Nephron (organoid): ENCODE data around the gene TBCE.

Experiments
- H3K27ac Mint-ChIP-seq, 3 experiments: 2 replicates each; pipeline ENCODE4 v1.8.0; 2020; ENCODE audit warnings: mixed read lengths in 3 of 3, mild to moderate bottlenecking in 2 of 3, moderate library complexity in 1 of 3
- H3K27me3 Mint-ChIP-seq: 2 replicates; pipeline ENCODE4 v1.8.0; 2021; ENCODE audit warnings: low read depth, mild to moderate bottlenecking, moderate library complexity, mixed read lengths
- H3K36me3 Mint-ChIP-seq: 2 replicates; pipeline ENCODE4 v1.8.0; 2020; ENCODE audit warnings: low read depth, mixed read lengths
- H3K4me1 Mint-ChIP-seq: 2 replicates; pipeline ENCODE4 v1.8.0; 2020; ENCODE audit warnings: mixed read lengths
- H3K4me3 Mint-ChIP-seq, 3 experiments: 2 replicates each; pipeline ENCODE4 v1.8.0; 2020; ENCODE audit warnings: mild to moderate bottlenecking in 3 of 3, mixed read lengths in 3 of 3, moderate library complexity in 2 of 3
- H3K9me3 Mint-ChIP-seq: 2 replicates; pipeline ENCODE4 v1.8.0; 2020; ENCODE audit warnings: mixed read lengths
- TF ChIP-seq, protein P1 (sequence below), 3 experiments: fragments of 200-600 bp; sonication (generic); IDR thresholded peaks; one replicate each; pipeline ENCODE4 v1.5.0; 2021; ENCODE audit warnings: antibody characterized with exemption in 3 of 3; ENCODE audit not compliant: unreplicated experiment in 3 of 3

The TBCE gene

DNA sequence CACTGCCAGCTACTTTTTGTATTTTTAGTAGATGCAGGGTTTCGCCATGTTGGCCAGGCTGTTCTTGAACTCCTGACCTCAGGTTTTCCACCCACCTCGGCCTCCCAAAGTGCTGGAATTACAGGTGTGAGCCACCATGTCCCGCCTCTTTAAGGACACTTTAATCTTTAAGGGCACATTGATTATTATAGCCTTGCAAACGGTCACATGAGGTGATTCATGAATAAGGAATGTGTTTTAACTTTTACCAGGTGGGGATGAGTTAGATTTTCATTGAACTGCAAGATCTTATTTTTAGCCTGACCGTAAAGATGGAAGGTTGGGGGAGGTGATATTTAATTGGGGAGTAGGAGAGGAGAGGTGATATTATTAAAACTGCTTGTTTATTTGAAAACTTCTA is 61.9 kb downstream of the TBCE start:
- H3K4me1 Mint-ChIP-seq, result no peaks in the 10 kb centered on the region
- H3K27ac Mint-ChIP-seq, result no peak overlapping the region
- peaks cover 18% of the 10 kb centered on the region for H3K36me3 Mint-ChIP-seq
- TF ChIP-seq, protein P1, sequence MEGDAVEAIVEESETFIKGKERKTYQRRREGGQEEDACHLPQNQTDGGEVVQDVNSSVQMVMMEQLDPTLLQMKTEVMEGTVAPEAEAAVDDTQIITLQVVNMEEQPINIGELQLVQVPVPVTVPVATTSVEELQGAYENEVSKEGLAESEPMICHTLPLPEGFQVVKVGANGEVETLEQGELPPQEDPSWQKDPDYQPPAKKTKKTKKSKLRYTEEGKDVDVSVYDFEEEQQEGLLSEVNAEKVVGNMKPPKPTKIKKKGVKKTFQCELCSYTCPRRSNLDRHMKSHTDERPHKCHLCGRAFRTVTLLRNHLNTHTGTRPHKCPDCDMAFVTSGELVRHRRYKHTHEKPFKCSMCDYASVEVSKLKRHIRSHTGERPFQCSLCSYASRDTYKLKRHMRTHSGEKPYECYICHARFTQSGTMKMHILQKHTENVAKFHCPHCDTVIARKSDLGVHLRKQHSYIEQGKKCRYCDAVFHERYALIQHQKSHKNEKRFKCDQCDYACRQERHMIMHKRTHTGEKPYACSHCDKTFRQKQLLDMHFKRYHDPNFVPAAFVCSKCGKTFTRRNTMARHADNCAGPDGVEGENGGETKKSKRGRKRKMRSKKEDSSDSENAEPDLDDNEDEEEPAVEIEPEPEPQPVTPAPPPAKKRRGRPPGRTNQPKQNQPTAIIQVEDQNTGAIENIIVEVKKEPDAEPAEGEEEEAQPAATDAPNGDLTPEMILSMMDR (IDR thresholded peaks at IDR 0.05; ENCODE audit: unreplicated experiment in 3 of 3), result no peak
- no peaks in the 10 kb centered on the region for H3K9me3 Mint-ChIP-seq
- H3K27me3 Mint-ChIP-seq, result no peaks in the 10 kb centered on the region
- no peak overlapping the region for H3K4me3 Mint-ChIP-seq

DNA sequence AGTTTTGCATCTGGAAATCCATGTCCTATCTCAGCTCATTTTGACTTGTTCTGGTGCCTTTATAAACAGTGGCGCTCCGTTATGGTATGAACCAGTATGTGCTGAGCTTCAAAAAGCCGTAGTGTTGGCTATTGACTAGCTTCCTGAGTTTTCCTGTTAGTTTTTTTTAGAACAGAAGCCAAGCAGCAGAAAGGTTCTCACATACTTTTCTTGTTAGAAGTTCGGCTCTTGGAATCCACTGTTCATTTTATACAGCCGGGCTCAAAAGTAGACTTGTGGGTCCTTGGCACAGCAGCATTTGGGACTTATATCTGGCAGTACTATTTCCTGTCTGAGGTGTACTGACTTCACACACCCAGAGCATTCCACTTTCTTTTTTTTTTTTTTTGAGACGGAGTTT is 63.8 kb downstream of the TBCE start:
- H3K4me1 Mint-ChIP-seq, result no peaks in the 10 kb centered on the region
- no peaks in the 10 kb centered on the region for H3K27me3 Mint-ChIP-seq
- TF ChIP-seq, protein P1 (IDR thresholded peaks at IDR 0.05; ENCODE audit: unreplicated experiment in 3 of 3), result no peak
- no peaks in the 10 kb centered on the region for H3K9me3 Mint-ChIP-seq
- peaks cover 25% of the 10 kb centered on the region for H3K36me3 Mint-ChIP-seq
- no peak overlapping the region for H3K27ac Mint-ChIP-seq
- H3K4me3 Mint-ChIP-seq, result no peak overlapping the region

DNA sequence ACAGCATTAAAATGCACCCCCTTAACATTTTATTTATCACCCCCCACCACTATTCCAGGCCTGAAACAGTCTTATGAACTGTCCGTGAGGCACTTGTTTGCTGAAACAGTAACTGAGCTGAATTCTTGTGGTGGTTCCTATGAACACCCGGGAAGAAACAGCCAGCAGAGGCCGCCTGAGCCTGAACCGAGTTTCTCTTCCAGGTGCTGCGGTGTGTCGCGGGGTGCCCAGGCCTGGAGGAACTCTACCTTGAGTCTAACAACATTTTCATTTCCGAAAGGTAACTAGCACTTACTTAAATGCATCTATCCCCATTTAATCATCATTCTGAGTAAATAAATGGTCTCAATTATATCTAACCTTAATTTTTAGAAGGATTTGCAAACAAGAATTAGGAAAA is 66.8 kb downstream of the TBCE start:
- H3K4me1 Mint-ChIP-seq, result no peaks in the 10 kb centered on the region
- no peak overlapping the region for H3K4me3 Mint-ChIP-seq
- TF ChIP-seq, protein P1 (IDR thresholded peaks at IDR 0.05; ENCODE audit: unreplicated experiment in 3 of 3), result no peak
- peaks cover 47% of the 10 kb centered on the region for H3K36me3 Mint-ChIP-seq
- no peaks in the 10 kb centered on the region for H3K9me3 Mint-ChIP-seq
- no peaks in the 10 kb centered on the region for H3K27me3 Mint-ChIP-seq
- no peak overlapping the region for H3K27ac Mint-ChIP-seq

DNA sequence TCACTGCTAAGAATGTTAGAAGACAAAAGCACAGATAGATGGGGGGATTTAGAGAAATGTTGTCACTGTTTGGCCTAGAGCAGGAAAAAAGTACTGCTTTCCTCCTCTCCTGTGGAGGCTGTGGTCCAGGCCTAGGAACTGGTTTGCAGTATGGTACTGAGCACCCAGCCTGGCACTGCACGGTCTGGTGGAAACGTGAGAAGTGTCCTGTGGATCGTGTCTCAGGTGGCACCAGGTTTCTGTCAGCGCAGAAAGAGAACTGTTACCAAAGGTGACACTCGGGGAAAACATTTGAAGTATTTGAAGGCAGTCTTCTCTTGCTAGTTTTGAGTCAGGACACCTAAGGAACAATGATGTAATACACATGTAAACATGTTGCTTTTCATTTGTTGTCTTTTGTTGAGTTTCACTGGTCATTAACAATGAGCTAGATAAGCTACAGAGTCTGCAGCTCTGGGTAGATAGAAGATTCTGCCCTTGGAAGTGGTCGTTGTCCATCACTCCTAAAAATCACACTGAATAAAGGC is 74.0 kb downstream of the TBCE start:
- H3K36me3 Mint-ChIP-seq, result peaks cover 72% of the 10 kb centered on the region
- H3K4me1 Mint-ChIP-seq, result no peaks in the 10 kb centered on the region
- no peak overlapping the region for H3K4me3 Mint-ChIP-seq
- no peaks in the 10 kb centered on the region for H3K27me3 Mint-ChIP-seq
- TF ChIP-seq, protein P1 (IDR thresholded peaks at IDR 0.05; ENCODE audit: unreplicated experiment in 3 of 3), result no peak
- H3K9me3 Mint-ChIP-seq, result no peaks in the 10 kb centered on the region
- H3K27ac Mint-ChIP-seq, result no peak overlapping the region

DNA sequence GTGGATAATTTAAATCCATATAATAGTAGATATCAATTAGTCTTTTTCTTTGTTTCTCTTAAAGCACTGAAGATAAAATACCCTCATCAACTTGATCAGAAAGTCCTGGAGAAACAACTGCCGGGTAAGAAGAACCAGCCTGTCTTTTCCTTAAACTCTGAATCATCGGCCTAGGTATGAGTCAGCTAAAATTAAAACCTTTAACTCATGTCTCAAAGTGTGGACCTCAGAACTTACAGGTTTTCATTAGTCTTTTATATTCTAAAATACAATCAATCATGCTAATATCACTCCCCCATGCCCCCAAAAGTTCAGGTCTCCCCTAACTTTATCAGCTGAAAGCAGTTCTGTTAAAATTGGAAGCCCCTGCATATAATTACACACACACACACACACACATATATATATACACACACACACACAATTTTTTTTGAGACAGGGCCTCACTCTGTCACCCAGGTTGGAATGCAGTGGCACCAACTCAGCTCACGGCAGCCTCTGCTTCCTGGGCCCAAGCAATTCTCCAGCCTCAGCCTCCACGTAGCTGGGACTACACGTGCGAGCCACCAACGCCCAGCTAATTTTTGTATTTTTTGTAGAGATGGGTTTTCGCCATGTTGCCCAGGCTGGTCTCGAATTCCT is 75.7 kb downstream of the TBCE start:
- TF ChIP-seq, protein P1 (IDR thresholded peaks at IDR 0.05; ENCODE audit: unreplicated experiment in 3 of 3), result no peak
- H3K4me3 Mint-ChIP-seq, result no peak overlapping the region
- H3K4me1 Mint-ChIP-seq, result no peaks in the 10 kb centered on the region
- no peaks in the 10 kb centered on the region for H3K9me3 Mint-ChIP-seq
- H3K27ac Mint-ChIP-seq, result no peak overlapping the region
- H3K27me3 Mint-ChIP-seq, result no peaks in the 10 kb centered on the region
- H3K36me3 Mint-ChIP-seq, result peaks cover 65% of the 10 kb centered on the region

DNA sequence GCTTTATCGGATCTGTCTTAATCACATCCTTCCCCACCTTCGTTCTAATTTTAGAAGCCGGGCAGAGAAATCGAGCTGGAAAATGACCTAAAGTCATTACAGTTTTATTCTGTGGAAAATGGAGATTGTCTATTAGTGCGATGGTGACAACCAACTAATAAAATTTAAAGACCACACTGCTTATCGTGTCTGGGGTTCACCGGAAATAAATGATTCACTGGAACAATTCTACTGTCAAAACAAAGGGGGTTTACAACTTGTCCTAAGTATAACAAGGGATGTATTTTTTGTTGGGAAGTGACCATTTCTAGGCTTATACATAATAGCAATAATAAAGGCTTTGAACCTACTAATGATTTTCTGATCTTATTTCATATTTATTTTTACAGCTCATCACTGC is 81.4 kb downstream of the TBCE start:
- no peak overlapping the region for H3K4me3 Mint-ChIP-seq
- no peaks in the 10 kb centered on the region for H3K27me3 Mint-ChIP-seq
- H3K4me1 Mint-ChIP-seq, result no peaks in the 10 kb centered on the region
- TF ChIP-seq, protein P1 (IDR thresholded peaks at IDR 0.05; ENCODE audit: unreplicated experiment in 3 of 3), result no peak
- H3K27ac Mint-ChIP-seq, result no peak overlapping the region
- peaks cover 65% of the 10 kb centered on the region for H3K36me3 Mint-ChIP-seq
- no peaks in the 10 kb centered on the region for H3K9me3 Mint-ChIP-seq
